BJ (cell line): Measurements from ENCODE around the gene IDNK. TPM values are rescaled to one million over a fixed set of nuclear protein-coding genes. Genes with fewer than 3 reads are reported as not detected.

Experiments
- CTCF ChIA-PET: fragments of 350-600 bp; formaldehyde crosslinking; extraction: SDS; loops from one replicate; lab custom pipeline; 2021; ENCODE audit warnings: antibody characterized with exemption, inconsistent platforms; lab: Yijun Ruan, JAX
- POLR2A ChIA-PET: fragments of 300-600 bp; sonication (Branson Sonifier 250); formaldehyde crosslinking; extraction: SDS; loops from one replicate; lab custom pipeline; 2021; ENCODE audit warnings: antibody characterized with exemption; lab: Charles Lee
- DNase-seq: peaks from one replicate; pipeline ENCODE4 v3.0.0-alpha.2; 2011; ENCODE audit warnings: low read depth
- H3K27me3 ChIP-seq: 2 replicates; pipeline ENCODE4 v1.6.0; 2011; ENCODE audit warnings: low read length; ENCODE audit not compliant: control insufficient read depth, insufficient read depth
- H3K36me3 ChIP-seq: 2 replicates; pipeline ENCODE4 v1.5.1; 2011; ENCODE audit warnings: low read length; ENCODE audit not compliant: control insufficient read depth, insufficient read depth
- H3K4me3 ChIP-seq: 2 replicates; pipeline ENCODE4 v1.5.1; 2011; ENCODE audit warnings: low read depth, mild to moderate bottlenecking, control low read depth, low read length
- CTCF ChIP-seq: IDR thresholded peaks from 2 replicates; pipeline ENCODE4 v1.5.1; 2011; ENCODE audit warnings: low read depth, mild to moderate bottlenecking, control low read depth, inconsistent platforms, low read length, moderate library complexity; ENCODE audit not compliant: insufficient read depth
- polyA plus RNA-seq: library from polyadenylated mRNA; depleted of rRNA; stranded (reverse); fragments of >200 nt; gene quantifications from 2 replicates; pipeline ENCODE4 v1.2.3, GENCODE V29; 2011

Gene IDNK
- polyA plus RNA-seq, 1 experiment, result 2.7 TPM

- Histone ChIP-seq H3K36me3 (no peaks in the 10 kb centered on the region), H3K27me3 (no peaks in the 10 kb centered on the region), H3K4me3 (no peak overlapping the region)
- no peak for TF ChIP-seq CTCF
- ChIA-PET POLR2A (no interaction called here), CTCF (no interaction called here)
- no peak for DNase-seq
Measured at GRCh38 chr9:83642793-83643192, 19.9 kb downstream of the IDNK start.

- H3K4me3 ChIP-seq, result no peak overlapping the region
- no peak for TF ChIP-seq CTCF
- DNase-seq, result no peak
- CTCF ChIA-PET, result interaction anchor here (0.9 to 4.2 kb wide), 3 partner anchors 8 to 26 kb away, joined by 3 to 40 read pairs (median 3); partner anchors contain the start of gene IDNK
- H3K27me3 ChIP-seq, result no peaks in the 10 kb centered on the region
- POLR2A ChIA-PET, result no interaction called here
- H3K36me3 ChIP-seq, result peaks cover 2% of the 10 kb centered on the region; the same call in 1 of the 2 replicates
Measured at GRCh38 chr9:83646500-83647239, 23.7 kb downstream of the IDNK start.

GRCh38 chr9:83649080-83649479 lies 26.1 kb downstream of the IDNK start:
- H3K27me3 ChIP-seq, result no peaks in the 10 kb centered on the region
- DNase-seq, result no peak
- ChIA-PET POLR2A (no interaction called here), CTCF (interaction anchor here (0.6 to 4.2 kb wide), 11 partner anchors 9 to 80 kb away, joined by 3 to 40 read pairs (median 4); partner anchors contain the start of gene IDNK)
- peak; percentile 84 for TF ChIP-seq CTCF
- H3K4me3 ChIP-seq, result no peak overlapping the region
- peaks cover 3% of the 10 kb centered on the region; the same call in 1 of the 2 replicates for H3K36me3 ChIP-seq

GRCh38 chr9:83649515-83649914 lies 26.6 kb downstream of the IDNK start:
- H3K36me3 ChIP-seq, result peaks cover 4% of the 10 kb centered on the region
- no peak overlapping the region for H3K4me3 ChIP-seq
- no peaks in the 10 kb centered on the region for H3K27me3 ChIP-seq
- POLR2A ChIA-PET, result no interaction called here
- no peak for DNase-seq
- CTCF ChIA-PET, result interaction anchor here (0.6 to 4.2 kb wide), 9 partner anchors 8 to 81 kb away, joined by 3 to 40 read pairs (median 6); partner anchors contain the start of gene IDNK
- TF ChIP-seq CTCF, result no peak

GRCh38 chr9:83651558-83651957 lies 28.6 kb downstream of the IDNK start:
- Histone ChIP-seq H3K36me3 (peaks cover 9% of the 10 kb centered on the region), H3K27me3 (no peaks in the 10 kb centered on the region), H3K4me3 (no peak overlapping the region)
- no peak for DNase-seq
- ChIA-PET CTCF (interaction anchor here (0.6 to 4.0 kb wide), 2 partner anchors 31 to 661 kb away, joined by 3 to 13 read pairs; no protein-coding TSS in a partner anchor), POLR2A (no interaction called here)
- no peak for TF ChIP-seq CTCF
